Dedifferentiated amniotic fluid mesenchymal stem cell (primary cell): Measurements from ENCODE around the gene GOLGA6L2.
"Not testable (repeated sequence)": the region's sequence is repeated elsewhere in the genome, so short reads cannot be mapped to it uniquely, and the experiment has no call there.

Experiments used
- DNase-seq: peaks from one replicate; pipeline ENCODE4 v3.0.0-alpha.2; 2016; ENCODE audit errors: extremely low spot score

Gene GOLGA6L2

GRCh38 chr15:23425327-23425726, 21.7 kb downstream of the GOLGA6L2 start:
- DNase-seq = not testable (repeated sequence)

GRCh38 chr15:23424111-23424904, 22.7 kb downstream of the GOLGA6L2 start:
- no peak for DNase-seq

- no peak for DNase-seq
Observed at GRCh38 chr15:23422946-23423708, 23.9 kb downstream of the GOLGA6L2 start.

DNA sequence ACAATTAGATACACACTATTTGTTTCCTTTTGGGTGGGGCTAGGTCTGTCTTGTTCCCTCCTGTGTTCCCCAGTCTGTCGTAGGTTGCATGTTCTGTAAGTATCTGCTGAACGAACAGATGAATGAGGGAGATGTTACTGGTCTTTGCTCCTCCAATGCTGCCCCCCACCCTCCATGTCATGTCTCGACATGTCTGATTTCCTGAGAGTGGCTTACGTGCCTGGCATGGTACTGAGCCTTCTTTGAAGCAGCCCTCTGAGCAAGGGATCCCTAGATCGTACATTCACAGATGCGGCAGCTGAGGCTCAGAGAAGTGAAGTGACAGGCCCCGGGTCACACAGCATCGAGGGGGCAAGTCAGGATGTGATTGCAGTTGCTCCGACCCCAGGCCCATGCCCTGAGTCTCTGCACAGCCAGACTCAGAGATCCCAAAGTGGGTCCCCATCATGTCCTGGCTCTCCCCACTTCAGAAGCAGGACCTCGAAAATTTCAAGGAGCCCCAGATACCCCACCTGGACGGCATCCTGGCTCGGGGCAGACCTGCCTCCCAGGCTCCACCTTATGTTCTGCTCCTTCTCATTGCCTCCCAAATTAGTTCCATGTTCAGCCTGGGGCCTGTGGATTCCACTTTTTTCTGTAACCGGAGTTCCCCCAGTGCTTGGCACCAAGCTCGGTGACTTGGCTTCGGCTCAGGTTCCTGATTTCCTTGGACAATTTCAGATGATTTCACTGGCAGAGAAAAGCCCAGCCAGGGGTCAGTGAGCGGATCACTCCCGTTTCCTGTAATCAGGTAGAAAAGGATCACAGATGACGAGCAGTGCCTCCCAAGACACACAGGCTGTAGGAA, 24.7 kb downstream of the GOLGA6L2 start:
- no peak for DNase-seq

- no peak for DNase-seq
Observed at GRCh38 chr15:23420806-23421575, 26.1 kb downstream of the GOLGA6L2 start.

DNA sequence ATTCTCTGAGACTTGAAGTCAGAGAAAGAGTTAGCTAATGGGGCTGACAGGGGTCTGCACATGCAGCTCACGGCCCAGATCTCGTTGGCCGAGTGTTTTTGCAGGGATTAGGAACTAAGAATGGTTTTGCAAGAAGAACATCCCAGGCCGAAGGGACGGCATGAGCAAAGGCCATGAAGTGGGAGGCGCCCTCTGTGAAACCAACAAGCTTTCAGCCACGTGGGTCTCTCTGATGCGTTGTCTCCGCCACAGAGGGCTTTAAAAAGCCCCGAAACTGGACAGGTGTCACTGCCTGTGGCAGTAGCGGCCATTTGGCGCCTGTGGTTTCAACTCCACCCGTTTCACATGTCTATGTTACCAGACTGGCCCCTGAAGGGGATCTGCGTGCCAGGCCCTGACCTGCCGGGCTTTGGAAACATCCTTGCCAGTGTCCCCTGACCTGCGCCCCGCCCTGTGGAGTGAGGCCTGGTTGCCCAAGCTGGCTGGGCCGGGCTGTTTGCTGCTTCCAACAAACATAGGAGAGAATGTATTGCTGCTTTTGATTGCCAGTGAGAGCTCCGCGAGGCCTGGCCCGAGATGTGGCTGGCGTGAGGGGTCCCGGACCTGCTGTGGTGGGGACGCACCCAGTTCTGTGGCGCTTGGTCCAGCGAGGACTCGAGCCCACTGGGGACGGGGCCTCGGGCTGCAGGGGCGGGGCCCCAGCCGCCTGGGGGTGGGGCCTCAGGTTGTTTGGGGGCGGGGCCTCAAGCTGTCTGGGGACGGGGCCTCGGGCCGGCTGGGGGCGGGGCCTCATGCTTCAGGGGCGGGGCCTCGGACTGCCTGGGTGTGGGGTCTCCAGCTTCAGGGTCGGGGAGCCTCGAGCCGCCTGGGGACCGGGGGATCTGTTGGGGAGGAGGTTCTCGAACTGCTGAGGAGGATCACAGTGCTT, 30.4 kb downstream of the GOLGA6L2 start:
- no peak for DNase-seq

DNA sequence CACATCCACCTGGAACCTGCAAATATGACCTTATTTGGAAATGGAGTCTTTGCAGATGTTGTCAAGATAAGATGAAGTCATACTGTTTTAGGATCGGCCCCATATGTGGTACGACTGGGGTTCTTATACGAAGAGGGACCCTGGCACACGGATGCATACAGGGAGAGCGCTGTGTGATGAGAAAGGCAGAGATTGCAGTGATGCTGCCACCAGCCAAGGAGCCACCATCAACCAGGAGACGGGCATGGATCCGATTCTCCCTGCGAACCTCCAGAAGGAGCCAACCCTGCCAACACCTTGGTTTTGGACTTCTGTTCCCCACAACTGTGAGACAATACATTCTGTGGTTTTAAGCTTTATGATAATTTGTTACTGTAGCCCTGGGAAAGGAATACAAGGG, 31.2 kb downstream of the GOLGA6L2 start:
- DNase-seq = not testable (repeated sequence)

GRCh38 chr15:23415321-23415865, 31.6 kb downstream of the GOLGA6L2 start:
- no peak for DNase-seq

DNA sequence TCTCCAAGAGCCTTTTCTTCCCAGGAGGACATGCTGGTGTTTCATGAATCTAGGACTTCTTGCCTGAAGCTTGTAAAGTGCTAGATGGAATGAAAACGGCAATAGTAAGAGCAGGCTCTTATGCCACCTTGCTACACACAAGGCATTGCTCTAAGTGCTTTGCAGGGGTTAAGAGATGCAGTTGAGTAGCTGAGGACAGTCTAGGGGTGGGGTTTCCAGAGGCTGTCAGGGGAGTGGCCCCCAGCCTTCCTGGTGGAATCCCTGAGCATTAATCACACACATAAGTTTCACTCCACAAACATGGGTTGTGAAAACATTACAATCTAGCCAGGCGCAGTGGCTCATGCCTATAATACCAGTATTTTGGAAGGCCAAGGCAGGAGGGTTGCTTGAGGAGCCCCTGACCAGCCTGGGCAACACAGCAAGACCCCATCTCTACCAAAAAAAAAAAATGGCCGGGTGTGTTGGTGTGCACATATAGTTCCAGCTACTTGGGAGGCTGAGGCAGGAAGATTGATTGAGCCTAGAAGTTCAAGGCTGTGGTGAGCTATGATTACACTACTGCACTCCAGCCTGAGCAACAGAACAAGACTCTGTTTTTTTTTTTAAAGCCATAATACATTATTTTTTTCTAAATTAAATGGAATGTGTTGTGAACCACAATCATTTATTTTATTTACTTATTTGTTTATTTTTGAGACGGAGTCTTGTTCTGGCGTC, 34.0 kb downstream of the GOLGA6L2 start:
- DNase-seq = not testable (repeated sequence)

DNA sequence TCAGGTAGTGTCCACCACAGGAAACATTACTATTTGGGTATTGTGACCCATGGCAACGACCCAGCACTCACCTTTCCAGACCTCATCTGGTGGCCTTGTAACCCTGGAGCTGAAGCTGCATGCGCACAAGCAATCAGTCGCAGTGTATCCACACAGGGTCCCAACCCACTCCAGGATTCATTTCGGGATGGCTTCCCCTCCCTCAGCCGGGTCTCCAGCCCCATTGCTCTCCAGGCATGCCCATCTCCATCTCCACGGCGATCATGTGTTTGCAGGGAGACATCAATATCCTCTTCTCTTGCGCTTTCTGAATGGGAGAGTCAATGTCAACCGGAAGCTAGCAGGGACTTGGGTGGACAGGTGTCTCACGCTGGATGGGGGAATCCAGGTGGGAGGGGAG, 35.2 kb downstream of the GOLGA6L2 start:
- DNase-seq = no peak

GRCh38 chr15:23403550-23403949, 43.5 kb downstream of the GOLGA6L2 start:
- no peak for DNase-seq

DNA sequence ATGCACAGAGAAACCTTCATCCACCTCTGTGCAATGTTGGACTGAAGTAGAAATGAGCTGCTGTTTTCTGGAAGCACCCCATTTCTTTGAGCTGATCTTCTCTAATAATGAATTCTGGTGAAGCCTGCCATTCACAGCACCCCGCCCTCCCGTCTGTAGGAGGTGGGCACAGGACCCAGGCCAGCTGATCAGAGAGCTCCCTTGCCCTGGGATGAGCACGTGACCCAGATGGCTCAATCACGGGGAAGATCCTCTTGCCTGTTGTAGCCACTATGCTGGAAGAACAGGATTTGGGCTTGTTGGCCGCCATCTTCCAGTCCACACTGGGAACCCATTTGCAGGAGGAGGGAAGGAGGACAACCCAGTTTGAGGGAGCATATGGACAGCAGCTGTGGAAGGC, 44.5 kb downstream of the GOLGA6L2 start:
- DNase-seq = no peak

DNA sequence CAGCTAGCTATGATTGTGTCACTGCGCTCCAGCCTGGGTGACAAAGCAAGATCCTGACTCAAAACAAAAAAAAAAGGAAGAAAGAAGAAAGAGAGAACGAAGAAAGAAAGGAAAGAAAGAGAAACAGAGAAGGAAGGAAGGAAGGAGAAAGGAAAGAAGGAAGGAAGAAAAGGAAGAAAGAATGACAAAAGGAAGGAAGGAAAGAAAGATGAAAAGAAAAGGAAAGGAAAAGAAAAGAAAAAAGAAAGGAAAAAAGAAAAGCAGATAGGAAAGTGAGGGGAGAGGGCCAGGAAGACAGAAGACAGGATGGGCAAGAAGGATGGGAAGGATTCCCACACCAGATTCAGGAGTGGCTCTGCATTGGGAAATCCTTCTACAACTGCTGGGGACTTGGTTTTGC, 44.9 kb downstream of the GOLGA6L2 start:
- no peak for DNase-seq

- DNase-seq = no peak
Observed at GRCh38 chr15:23401627-23402026, 45.4 kb downstream of the GOLGA6L2 start.

GRCh38 chr15:23399207-23399606, 47.8 kb downstream of the GOLGA6L2 start:
- DNase-seq = not testable (repeated sequence)

DNA sequence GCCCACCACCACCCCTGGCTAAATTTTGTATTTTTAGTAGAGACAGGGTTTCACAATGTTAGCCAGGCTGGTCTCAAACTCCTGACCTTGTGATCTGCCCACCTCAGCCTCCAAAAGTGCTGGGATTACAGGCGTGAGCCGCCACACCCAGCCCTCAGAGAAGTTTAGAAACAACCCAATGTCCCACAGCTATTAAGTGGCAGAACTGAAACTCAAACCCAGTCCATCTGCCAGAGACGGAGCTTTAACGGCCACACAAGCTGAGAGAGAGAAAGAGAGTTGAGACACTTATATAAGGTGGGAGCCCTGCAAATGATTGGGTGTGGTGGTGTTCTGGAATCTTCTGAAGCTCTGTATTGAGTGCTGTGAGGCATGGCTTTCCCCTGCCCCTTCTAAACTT, 48.7 kb downstream of the GOLGA6L2 start:
- not testable (repeated sequence) for DNase-seq

- no peak for DNase-seq
Observed at GRCh38 chr15:23397779-23398178, 49.3 kb downstream of the GOLGA6L2 start.

GRCh38 chr15:23395832-23396231, 51.2 kb downstream of the GOLGA6L2 start:
- DNase-seq = no peak

GRCh38 chr15:23395030-23395692, 51.9 kb downstream of the GOLGA6L2 start:
- no peak for DNase-seq
